ENCODE results near the gene ULK1. TPM values are rescaled to one million over a fixed set of nuclear protein-coding genes. Genes with fewer than 3 reads are reported as not detected.

ULK1 gene
- total RNA-seq, 1 donor from 2014 or later = 27.0 TPM

DNA sequence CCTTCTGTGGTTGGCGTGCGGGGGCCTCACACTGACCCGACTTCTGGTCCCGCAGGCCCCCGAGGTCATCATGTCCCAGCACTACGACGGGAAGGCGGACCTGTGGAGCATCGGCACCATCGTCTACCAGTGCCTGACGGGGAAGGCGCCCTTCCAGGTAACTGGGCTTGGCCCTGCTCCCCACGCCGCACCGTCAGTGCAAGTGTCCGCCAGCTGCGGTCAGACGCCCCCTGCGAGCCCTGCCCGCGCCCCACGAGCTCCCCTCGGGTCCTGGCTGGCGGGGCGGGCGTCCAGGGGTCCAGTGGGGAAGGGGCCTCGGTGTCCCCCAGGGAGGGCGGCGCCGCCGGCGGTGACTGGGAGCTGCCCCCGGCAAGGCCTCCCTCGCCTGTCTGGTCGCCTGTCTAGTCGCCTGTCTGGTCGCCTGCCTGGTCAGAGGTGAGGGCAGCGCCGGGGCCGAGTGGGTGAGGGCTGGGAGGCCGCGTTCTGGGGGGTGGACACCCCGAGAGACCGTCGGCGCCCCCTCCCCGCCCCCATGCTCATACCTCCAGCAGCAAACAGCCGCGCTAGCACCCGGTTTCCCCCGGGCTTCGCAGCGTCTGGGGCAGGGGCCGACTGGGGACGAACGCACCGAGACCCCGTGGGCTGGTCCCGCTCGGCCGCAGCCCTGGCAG, 14.8 kb downstream of the ULK1 start:
- peaks cover 25% of the 10 kb centered on the region for H3K36me3 Mint-ChIP-seq (ENCODE audit: low read depth)
- H3K27ac Mint-ChIP-seq = no peak overlapping the region
- ChIA-PET CTCF (no interaction called here), POLR2A (no interaction called here)
- H3K27me3 Mint-ChIP-seq = no peaks in the 10 kb centered on the region
- no peak for DNase-seq
- no peaks in the 10 kb centered on the region for H3K9me3 Mint-ChIP-seq
- TF ChIP-seq, protein P1, sequence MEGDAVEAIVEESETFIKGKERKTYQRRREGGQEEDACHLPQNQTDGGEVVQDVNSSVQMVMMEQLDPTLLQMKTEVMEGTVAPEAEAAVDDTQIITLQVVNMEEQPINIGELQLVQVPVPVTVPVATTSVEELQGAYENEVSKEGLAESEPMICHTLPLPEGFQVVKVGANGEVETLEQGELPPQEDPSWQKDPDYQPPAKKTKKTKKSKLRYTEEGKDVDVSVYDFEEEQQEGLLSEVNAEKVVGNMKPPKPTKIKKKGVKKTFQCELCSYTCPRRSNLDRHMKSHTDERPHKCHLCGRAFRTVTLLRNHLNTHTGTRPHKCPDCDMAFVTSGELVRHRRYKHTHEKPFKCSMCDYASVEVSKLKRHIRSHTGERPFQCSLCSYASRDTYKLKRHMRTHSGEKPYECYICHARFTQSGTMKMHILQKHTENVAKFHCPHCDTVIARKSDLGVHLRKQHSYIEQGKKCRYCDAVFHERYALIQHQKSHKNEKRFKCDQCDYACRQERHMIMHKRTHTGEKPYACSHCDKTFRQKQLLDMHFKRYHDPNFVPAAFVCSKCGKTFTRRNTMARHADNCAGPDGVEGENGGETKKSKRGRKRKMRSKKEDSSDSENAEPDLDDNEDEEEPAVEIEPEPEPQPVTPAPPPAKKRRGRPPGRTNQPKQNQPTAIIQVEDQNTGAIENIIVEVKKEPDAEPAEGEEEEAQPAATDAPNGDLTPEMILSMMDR (IDR thresholded peaks at IDR 0.05) = no peak
- no peaks in the 10 kb centered on the region for H3K4me1 Mint-ChIP-seq
- ATAC-seq (ENCODE audit: low read depth) = no peak
- intact Hi-C loops (cut with micrococcal nuclease) = no loop called here
- no peak overlapping the region for H3K4me3 Mint-ChIP-seq

DNA sequence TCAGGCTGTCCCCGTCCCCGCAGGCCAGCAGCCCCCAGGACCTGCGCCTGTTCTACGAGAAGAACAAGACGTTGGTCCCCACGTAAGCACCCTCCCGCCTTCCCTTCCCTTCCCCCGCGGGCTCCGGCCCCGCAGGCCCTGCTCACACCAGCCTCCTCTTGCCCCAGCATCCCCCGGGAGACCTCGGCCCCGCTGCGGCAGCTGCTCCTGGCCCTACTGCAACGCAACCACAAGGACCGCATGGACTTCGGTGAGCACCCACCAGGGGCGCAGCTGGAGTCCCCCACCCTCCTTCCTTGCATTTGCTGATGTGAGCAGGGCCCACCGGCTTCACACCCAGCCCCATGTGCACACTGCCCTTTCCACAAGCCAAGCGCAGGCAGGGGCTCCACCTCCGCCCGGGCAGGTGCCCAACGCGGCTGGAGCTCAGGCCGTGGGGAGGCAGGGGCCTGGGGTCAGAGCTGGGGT, 15.4 kb downstream of the ULK1 start:
- H3K36me3 Mint-ChIP-seq (ENCODE audit: low read depth) = peaks cover 30% of the 10 kb centered on the region
- ChIA-PET POLR2A (no interaction called here), CTCF (no interaction called here)
- intact Hi-C loops (cut with micrococcal nuclease) = no loop called here
- no peak overlapping the region for H3K4me3 Mint-ChIP-seq
- DNase-seq = no peak
- H3K27ac Mint-ChIP-seq = no peak overlapping the region
- no peak for ATAC-seq (ENCODE audit: low read depth)
- H3K4me1 Mint-ChIP-seq = no peaks in the 10 kb centered on the region
- TF ChIP-seq, protein P1 (IDR thresholded peaks at IDR 0.05) = no peak
- H3K27me3 Mint-ChIP-seq = no peaks in the 10 kb centered on the region
- no peaks in the 10 kb centered on the region for H3K9me3 Mint-ChIP-seq

GRCh38 chr12:131910302-131911027, 16.0 kb downstream of the ULK1 start:
- H3K4me1 Mint-ChIP-seq = no peaks in the 10 kb centered on the region
- H3K4me3 Mint-ChIP-seq = no peak overlapping the region
- ChIA-PET POLR2A (no interaction called here), CTCF (no interaction called here)
- intact Hi-C loops (cut with micrococcal nuclease) = no loop called here
- H3K27ac Mint-ChIP-seq = no peak overlapping the region
- H3K36me3 Mint-ChIP-seq (ENCODE audit: low read depth) = peaks cover 36% of the 10 kb centered on the region
- no peaks in the 10 kb centered on the region for H3K27me3 Mint-ChIP-seq
- TF ChIP-seq, protein P1 (IDR thresholded peaks at IDR 0.05) = no peak
- H3K9me3 Mint-ChIP-seq = no peaks in the 10 kb centered on the region
- ATAC-seq (ENCODE audit: low read depth) (no peak), DNase-seq (no peak)

DNA sequence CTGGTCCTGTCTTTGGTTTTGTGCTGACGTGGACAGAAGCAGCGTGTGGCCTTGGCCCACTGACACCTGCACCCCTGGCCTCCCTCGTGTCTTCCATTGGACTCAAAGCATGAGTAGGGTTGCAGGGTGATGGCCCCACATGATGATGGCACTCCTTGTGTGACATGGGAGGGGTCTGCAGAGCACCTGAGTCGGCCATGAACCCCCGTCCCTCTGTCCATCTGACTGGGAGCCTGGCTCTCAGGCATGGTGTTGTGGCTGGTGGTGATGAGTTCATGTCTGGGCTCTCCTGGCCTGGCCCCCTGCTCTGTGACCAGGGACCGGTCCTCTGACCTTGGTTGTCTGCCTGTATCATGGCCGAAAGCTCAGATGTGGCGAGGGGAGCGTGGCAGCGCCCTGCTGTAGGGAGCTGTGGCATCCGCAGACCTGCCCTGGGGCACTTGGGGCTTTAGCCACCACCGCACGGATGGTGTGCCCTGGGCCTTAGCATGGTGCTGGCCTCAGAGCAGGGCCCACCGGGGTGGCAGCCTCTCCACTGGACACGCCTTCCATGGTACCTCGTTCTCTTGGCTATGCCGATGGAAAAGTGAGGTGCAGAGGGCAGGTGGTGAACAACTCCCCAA, 16.7 kb downstream of the ULK1 start:
- no peaks in the 10 kb centered on the region for H3K9me3 Mint-ChIP-seq
- TF ChIP-seq, protein P1 (IDR thresholded peaks at IDR 0.05) = no peak
- no peaks in the 10 kb centered on the region for H3K27me3 Mint-ChIP-seq
- intact Hi-C loops (cut with micrococcal nuclease) = no loop called here
- CTCF ChIA-PET = no interaction called here
- no peak for ATAC-seq (ENCODE audit: low read depth)
- H3K4me3 Mint-ChIP-seq = no peak overlapping the region
- POLR2A ChIA-PET = no interaction called here
- DNase-seq = no peak
- no peak overlapping the region for H3K27ac Mint-ChIP-seq
- peaks cover 38% of the 10 kb centered on the region for H3K36me3 Mint-ChIP-seq (ENCODE audit: low read depth)
- no peaks in the 10 kb centered on the region for H3K4me1 Mint-ChIP-seq

DNA sequence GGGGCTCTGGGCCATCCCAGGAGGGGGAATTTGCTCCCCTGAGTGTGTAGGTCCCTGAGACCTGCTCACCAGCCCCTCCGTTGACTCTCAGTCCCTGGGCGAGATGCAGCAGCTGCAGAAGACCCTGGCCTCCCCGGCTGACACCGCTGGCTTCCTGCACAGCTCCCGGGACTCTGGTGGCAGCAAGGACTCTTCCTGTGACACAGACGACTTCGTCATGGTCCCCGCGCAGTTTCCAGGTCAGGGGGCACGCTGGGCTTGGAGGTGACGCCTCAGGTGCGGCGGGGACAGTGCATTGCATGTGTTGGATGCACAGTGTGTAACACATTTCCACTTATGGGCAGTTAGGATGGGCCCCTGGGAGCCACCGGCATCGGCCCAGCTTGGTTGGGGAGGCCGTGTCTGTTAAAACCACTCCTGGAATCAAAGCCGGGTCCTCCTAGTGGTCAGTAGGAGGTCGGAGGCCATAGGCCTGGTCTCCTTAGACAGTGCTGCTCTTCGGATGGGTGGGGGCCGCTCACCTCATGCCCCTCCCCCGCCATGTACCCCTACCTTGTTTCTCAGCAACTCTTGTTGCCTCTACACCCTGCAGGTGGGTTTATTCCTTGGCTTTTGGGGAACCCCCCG, 17.5 kb downstream of the ULK1 start:
- ATAC-seq (ENCODE audit: low read depth) (no peak), DNase-seq (no peak)
- POLR2A ChIA-PET = no interaction called here
- no peaks in the 10 kb centered on the region for H3K9me3 Mint-ChIP-seq
- no peaks in the 10 kb centered on the region for H3K27me3 Mint-ChIP-seq
- H3K4me1 Mint-ChIP-seq = no peaks in the 10 kb centered on the region
- no peak overlapping the region for H3K27ac Mint-ChIP-seq
- intact Hi-C loops (cut with micrococcal nuclease) = no loop called here
- TF ChIP-seq, protein P1 (IDR thresholded peaks at IDR 0.05) = no peak
- no peak overlapping the region for H3K4me3 Mint-ChIP-seq
- peaks cover 42% of the 10 kb centered on the region for H3K36me3 Mint-ChIP-seq (ENCODE audit: low read depth)
- CTCF ChIA-PET = no interaction called here
